Fibroblast of lung (primary cell): ENCODE measurements around the gene CDH4.

Experiments used
- EZH2 ChIP-seq: IDR thresholded peaks from 2 replicates; pipeline ENCODE4 v1.5.1; 2012; ENCODE audit warnings: low read length, control low read depth, mild to moderate bottlenecking; ENCODE audit errors: missing control alignments
- TF ChIP-seq, protein P1 (sequence below), 2 donors: IDR thresholded peaks in 1 of 2; conservative IDR thresholded peaks in 1 of 2; 1 replicate in 1 of 2; 2 replicates in 1 of 2; pipeline ENCODE4 v1.5.1; 2011 to 2012; ENCODE audit warnings: low read length in 2 of 2, control low read depth in 1 of 2, inconsistent platforms in 1 of 2, low read depth in 1 of 2, mild to moderate bottlenecking in 1 of 2

DNA sequence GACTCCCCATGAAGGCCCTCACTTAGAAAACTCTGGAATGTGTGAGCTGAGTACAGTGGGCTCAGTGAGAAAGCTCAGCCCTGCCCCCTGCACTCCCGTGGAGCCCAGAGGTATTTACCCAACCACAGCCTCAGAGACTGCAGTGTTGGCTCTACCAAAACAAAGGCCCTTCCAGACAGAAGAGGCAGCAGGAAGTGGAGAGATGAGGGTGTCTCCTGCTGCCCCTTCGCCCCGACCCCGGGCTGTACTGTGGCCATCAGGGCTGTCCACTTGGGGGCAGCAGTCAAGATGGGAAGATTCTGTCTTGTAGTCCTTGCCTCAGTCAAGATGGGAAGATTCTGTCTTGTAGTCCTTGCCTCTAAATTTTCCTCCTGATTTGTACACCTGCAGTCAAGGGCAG is 472.3 kb downstream of the CDH4 start:
- TF ChIP-seq, protein P1, sequence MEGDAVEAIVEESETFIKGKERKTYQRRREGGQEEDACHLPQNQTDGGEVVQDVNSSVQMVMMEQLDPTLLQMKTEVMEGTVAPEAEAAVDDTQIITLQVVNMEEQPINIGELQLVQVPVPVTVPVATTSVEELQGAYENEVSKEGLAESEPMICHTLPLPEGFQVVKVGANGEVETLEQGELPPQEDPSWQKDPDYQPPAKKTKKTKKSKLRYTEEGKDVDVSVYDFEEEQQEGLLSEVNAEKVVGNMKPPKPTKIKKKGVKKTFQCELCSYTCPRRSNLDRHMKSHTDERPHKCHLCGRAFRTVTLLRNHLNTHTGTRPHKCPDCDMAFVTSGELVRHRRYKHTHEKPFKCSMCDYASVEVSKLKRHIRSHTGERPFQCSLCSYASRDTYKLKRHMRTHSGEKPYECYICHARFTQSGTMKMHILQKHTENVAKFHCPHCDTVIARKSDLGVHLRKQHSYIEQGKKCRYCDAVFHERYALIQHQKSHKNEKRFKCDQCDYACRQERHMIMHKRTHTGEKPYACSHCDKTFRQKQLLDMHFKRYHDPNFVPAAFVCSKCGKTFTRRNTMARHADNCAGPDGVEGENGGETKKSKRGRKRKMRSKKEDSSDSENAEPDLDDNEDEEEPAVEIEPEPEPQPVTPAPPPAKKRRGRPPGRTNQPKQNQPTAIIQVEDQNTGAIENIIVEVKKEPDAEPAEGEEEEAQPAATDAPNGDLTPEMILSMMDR (conservative IDR thresholded peaks at IDR 0.05 in 1 of 2, IDR thresholded peaks at IDR 0.05 in 1 of 2; ENCODE audit: low read depth in 1 of 2, low read length in 2 of 2): peak; percentile 18 to 24
- TF ChIP-seq EZH2: no peak
